Testis (tissue), 3 donors: Measurements from ENCODE around the gene FCHSD2. TPM values are rescaled to one million over a fixed set of nuclear protein-coding genes. Genes with fewer than 3 reads are reported as not detected.
A peak's percentile ranks its signal among the peaks of the same experiment; 100 is the strongest.

Experiments
- DNase-seq: peaks from one replicate; pipeline ENCODE4 v3.0.0-alpha.2; 2019
- H3K27ac ChIP-seq, 2 donors: fragments of 200-600 bp; sonication (generic); one replicate each; pipeline ENCODE4 v1.5.1; 2019
- H3K27me3 ChIP-seq: fragments of 200-600 bp; sonication (generic); one replicate; pipeline ENCODE4 v1.5.1; 2019
- H3K36me3 ChIP-seq: fragments of 200-600 bp; sonication (generic); one replicate; pipeline ENCODE4 v1.5.1; 2017; ENCODE audit warnings: low read depth; ENCODE audit errors: missing control alignments
- H3K4me1 ChIP-seq: fragments of 200-600 bp; sonication (generic); one replicate; pipeline ENCODE4 v1.5.1; 2019
- H3K4me3 ChIP-seq, 2 donors: fragments of 200-600 bp; sonication (generic); one replicate each; pipeline ENCODE4 v1.5.1; 2017 to 2019
- H3K9me3 ChIP-seq: fragments of 200-600 bp; sonication (generic); one replicate; pipeline ENCODE4 v1.5.1; 2017
- CTCF ChIP-seq, 3 experiments: fragments of 450-650 bp in 2 of 3; fragments of 200-600 bp in 1 of 3; sonication (generic) in 1 of 3; IDR thresholded peaks; one replicate each; pipeline ENCODE4 v1.5.1; 2016 to 2019; ENCODE audit warnings: antibody characterized with exemption in 3 of 3, mild to moderate bottlenecking in 2 of 3, moderate library complexity in 1 of 3
- POLR2A ChIP-seq: fragments of 450-650 bp; IDR thresholded peaks from one replicate; pipeline ENCODE4 v1.6.1; 2017; ENCODE audit warnings: antibody characterized with exemption, mild to moderate bottlenecking, moderate library complexity
- WGBS, 2 donors: methylation state at CpG; one replicate each; pipeline ENCODE4 v1.1.5; 2018; 5-methylcytosine and 5-hydroxymethylcytosine counted together
- intact Hi-C: fragments of 100-400 bp; cut with DNase I; formaldehyde crosslinking; loops from one replicate; pipeline ENCODE4 v1.15.1; 2023; ENCODE audit warnings: low total_unique reads
- polyA plus RNA-seq: library from polyadenylated mRNA; stranded (reverse); fragments of 350-450 nt; fragmentation: Illumina TruSeq; extraction: RNeasy Lipid Tissue Mini Kit (QIAGEN cat#74804); gene quantifications from one replicate; pipeline ENCODE4 v1.2.3, GENCODE V29; 2014; ENCODE audit warnings: low read depth, low replicate concordance; ENCODE audit not compliant: insufficient read depth
- total RNA-seq, 2 donors: library from RNA; depleted of rRNA; stranded (reverse); fragments of >200 nt; gene quantifications; one replicate each; pipeline ENCODE4 v1.2.3, GENCODE V29; 2016

The FCHSD2 gene
- total and polyA plus RNA-seq, 3 donors from 2014 or later, result 44.0 to 69.6 (median 65.9) TPM

GRCh38 chr11:73171436-73172161 lies 29.5 kb upstream of the FCHSD2 start:
- H3K4me1 ChIP-seq, result peaks cover 53% of the 10 kb centered on the region
- WGBS, 2 donors, result 76 to 84% methylated on average over 8 of the region's 8 CpGs
- no peak for TF ChIP-seq POLR2A
- TF ChIP-seq CTCF (IDR thresholded peaks at IDR 0.05), result no peak
- no peaks in the 10 kb centered on the region for H3K27me3 ChIP-seq
- no peak for DNase-seq
- H3K4me3 ChIP-seq, result no peak overlapping the region
- H3K27ac ChIP-seq, result no peak overlapping the region
- no peaks in the 10 kb centered on the region for H3K36me3 ChIP-seq
- no peaks in the 10 kb centered on the region for H3K9me3 ChIP-seq
- intact Hi-C loops, result no loop called here

- Histone ChIP-seq H3K9me3 (no peaks in the 10 kb centered on the region), H3K27me3 (no peaks in the 10 kb centered on the region), H3K4me1 (peaks cover 45% of the 10 kb centered on the region), H3K27ac (no peak overlapping the region), H3K36me3 (no peaks in the 10 kb centered on the region), H3K4me3 (no peak overlapping the region)
- 83 to 87% methylated on average over 2 of the region's 2 CpGs for WGBS, 2 donors
- no peak for TF ChIP-seq CTCF (IDR thresholded peaks at IDR 0.05)
- no peak for TF ChIP-seq POLR2A
- no peak for DNase-seq
- intact Hi-C loops, result no loop called here
These were observed 28.0 kb upstream of the FCHSD2 start for GRCh38 chr11:73170140-73170539.

GRCh38 chr11:73168925-73169579 lies 26.9 kb upstream of the FCHSD2 start:
- H3K27ac ChIP-seq, result no peak overlapping the region
- peaks cover 43% of the 10 kb centered on the region for H3K4me1 ChIP-seq
- 77 to 83% methylated on average over 11 of the region's 11 CpGs for WGBS, 2 donors
- TF ChIP-seq POLR2A, result no peak
- TF ChIP-seq CTCF (IDR thresholded peaks at IDR 0.05), result no peak
- H3K27me3 ChIP-seq, result no peaks in the 10 kb centered on the region
- intact Hi-C loops, result no loop called here
- peak; percentile 26 for DNase-seq
- no peak overlapping the region for H3K4me3 ChIP-seq
- no peaks in the 10 kb centered on the region for H3K36me3 ChIP-seq
- no peaks in the 10 kb centered on the region for H3K9me3 ChIP-seq

GRCh38 chr11:73167363-73167954 lies 25.3 kb upstream of the FCHSD2 start:
- DNase-seq, result peak; percentile 66
- TF ChIP-seq CTCF (IDR thresholded peaks at IDR 0.05) (no peak), POLR2A (no peak)

More at GRCh38 chr11:73167363-73167954, 25.3 kb upstream of the FCHSD2 start:
- Histone ChIP-seq H3K27ac (no peak overlapping the region), H3K36me3 (no peaks in the 10 kb centered on the region), H3K4me1 (peaks cover 30% of the 10 kb centered on the region), H3K27me3 (no peaks in the 10 kb centered on the region), H3K4me3 (no peak overlapping the region), H3K9me3 (no peaks in the 10 kb centered on the region)
- WGBS, 2 donors, result 36 to 44% methylated on average over 3 of the region's 3 CpGs
- intact Hi-C loops, result no loop called here
